Breast epithelium (tissue), 3 donors: ENCODE results near the gene MMP11.

Experiments used
- POLR2A ChIP-seq: fragments of 450-650 bp; IDR thresholded peaks from one replicate; pipeline ENCODE4 v1.6.1; 2016; ENCODE audit warnings: antibody characterized with exemption, mild to moderate bottlenecking, moderate library complexity
- TF ChIP-seq, protein P1 (sequence below), 3 donors: fragments of 450-650 bp; IDR thresholded peaks; one replicate each; pipeline ENCODE4 v1.5.1; 2016 to 2017; ENCODE audit warnings: antibody characterized with exemption in 3 of 3, mild to moderate bottlenecking in 3 of 3, moderate library complexity in 3 of 3

DNA sequence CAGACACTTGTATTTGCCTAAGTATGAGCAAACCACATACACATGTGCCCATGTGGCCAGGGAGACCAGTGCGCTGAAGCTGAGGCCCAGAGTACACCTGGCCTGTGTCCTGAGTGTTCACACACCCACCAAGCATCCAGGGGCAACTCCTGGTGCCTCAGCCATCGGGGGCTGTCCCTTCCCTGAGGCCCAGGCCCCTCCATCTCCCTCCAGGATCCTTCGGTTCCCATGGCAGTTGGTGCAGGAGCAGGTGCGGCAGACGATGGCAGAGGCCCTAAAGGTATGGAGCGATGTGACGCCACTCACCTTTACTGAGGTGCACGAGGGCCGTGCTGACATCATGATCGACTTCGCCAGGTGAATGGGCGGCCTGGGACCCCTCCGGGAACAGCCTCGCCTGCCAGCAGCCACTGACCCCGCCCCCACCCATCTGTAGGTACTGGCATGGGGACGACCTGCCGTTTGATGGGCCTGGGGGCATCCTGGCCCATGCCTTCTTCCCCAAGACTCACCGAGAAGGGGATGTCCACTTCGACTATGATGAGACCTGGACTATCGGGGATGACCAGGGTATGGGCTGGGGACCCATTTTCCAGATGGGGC lies 7.6 kb downstream of the MMP11 start:
- no peak for TF ChIP-seq POLR2A
- TF ChIP-seq, protein P1, sequence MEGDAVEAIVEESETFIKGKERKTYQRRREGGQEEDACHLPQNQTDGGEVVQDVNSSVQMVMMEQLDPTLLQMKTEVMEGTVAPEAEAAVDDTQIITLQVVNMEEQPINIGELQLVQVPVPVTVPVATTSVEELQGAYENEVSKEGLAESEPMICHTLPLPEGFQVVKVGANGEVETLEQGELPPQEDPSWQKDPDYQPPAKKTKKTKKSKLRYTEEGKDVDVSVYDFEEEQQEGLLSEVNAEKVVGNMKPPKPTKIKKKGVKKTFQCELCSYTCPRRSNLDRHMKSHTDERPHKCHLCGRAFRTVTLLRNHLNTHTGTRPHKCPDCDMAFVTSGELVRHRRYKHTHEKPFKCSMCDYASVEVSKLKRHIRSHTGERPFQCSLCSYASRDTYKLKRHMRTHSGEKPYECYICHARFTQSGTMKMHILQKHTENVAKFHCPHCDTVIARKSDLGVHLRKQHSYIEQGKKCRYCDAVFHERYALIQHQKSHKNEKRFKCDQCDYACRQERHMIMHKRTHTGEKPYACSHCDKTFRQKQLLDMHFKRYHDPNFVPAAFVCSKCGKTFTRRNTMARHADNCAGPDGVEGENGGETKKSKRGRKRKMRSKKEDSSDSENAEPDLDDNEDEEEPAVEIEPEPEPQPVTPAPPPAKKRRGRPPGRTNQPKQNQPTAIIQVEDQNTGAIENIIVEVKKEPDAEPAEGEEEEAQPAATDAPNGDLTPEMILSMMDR (IDR thresholded peaks at IDR 0.05) = no peak
